Gastrocnemius medialis (tissue), 4 donors: ENCODE data around the gene FARS2.

Source experiments
- POLR2A ChIP-seq, 2 donors: fragments of 450-650 bp; IDR thresholded peaks; one replicate each; pipeline ENCODE4 v1.6.1; 2017; ENCODE audit warnings: antibody characterized with exemption in 2 of 2, mild to moderate bottlenecking in 2 of 2, moderate library complexity in 2 of 2
- TF ChIP-seq, protein P1 (sequence below), 5 experiments: fragments of 450-650 bp in 3 of 5; fragments of 200-600 bp in 2 of 5; sonication (generic) in 2 of 5; IDR thresholded peaks in 4 of 5; conservative IDR thresholded peaks in 1 of 5; 1 replicate in 4 of 5; 2 replicates in 1 of 5; pipeline ENCODE4 v1.5.1; 2016 to 2019; ENCODE audit warnings: antibody characterized with exemption in 5 of 5, mild to moderate bottlenecking in 3 of 5, moderate library complexity in 3 of 5

GRCh38 chr6:5645328-5646290 lies 384.3 kb downstream of the FARS2 start:
- TF ChIP-seq, protein P1, sequence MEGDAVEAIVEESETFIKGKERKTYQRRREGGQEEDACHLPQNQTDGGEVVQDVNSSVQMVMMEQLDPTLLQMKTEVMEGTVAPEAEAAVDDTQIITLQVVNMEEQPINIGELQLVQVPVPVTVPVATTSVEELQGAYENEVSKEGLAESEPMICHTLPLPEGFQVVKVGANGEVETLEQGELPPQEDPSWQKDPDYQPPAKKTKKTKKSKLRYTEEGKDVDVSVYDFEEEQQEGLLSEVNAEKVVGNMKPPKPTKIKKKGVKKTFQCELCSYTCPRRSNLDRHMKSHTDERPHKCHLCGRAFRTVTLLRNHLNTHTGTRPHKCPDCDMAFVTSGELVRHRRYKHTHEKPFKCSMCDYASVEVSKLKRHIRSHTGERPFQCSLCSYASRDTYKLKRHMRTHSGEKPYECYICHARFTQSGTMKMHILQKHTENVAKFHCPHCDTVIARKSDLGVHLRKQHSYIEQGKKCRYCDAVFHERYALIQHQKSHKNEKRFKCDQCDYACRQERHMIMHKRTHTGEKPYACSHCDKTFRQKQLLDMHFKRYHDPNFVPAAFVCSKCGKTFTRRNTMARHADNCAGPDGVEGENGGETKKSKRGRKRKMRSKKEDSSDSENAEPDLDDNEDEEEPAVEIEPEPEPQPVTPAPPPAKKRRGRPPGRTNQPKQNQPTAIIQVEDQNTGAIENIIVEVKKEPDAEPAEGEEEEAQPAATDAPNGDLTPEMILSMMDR (IDR thresholded peaks at IDR 0.05 in 4 of 5, conservative IDR thresholded peaks at IDR 0.05 in 1 of 5) = no peak
- no peak for TF ChIP-seq POLR2A (IDR thresholded peaks at IDR 0.05)
